Naive thymus-derived CD8-positive, alpha-beta T cell (primary cell): ENCODE measurements around the gene SULT1A2. TPM values are rescaled to one million over a fixed set of nuclear protein-coding genes. Genes with fewer than 3 reads are reported as not detected.
"Not testable (repeated sequence)": the region's sequence is repeated elsewhere in the genome, so short reads cannot be mapped to it uniquely, and the experiment has no call there.

Experiments
- ATAC-seq, 2 donors: fragments of 150-1000 bp; cut with Tn5 transposase in 1 of 2; sonication (Bioruptor Pico), chemical (Tn5 transposase) in 1 of 2; 1 replicate in 1 of 2; 2 replicates in 1 of 2; pipeline ENCODE4 v1.10.0; 2021; ENCODE audit warnings: mild to moderate bottlenecking in 2 of 2, moderate library complexity in 2 of 2
- POLR2A ChIA-PET: fragments of 350-600 bp; sonication (Branson Sonifier 250); formaldehyde crosslinking; loops from one replicate; lab custom pipeline; 2021; ENCODE audit warnings: antibody characterized with exemption; lab: Charles Lee
- DNase-seq, 10 donors: peaks; one replicate each; pipeline versions ENCODE4 v3.0.0 to v3.0.0-alpha.2; 2020 to 2022
- H3K27ac Mint-ChIP-seq, 10 donors: one replicate each; pipeline ENCODE4 v1.8.0; 2020 to 2022; ENCODE audit warnings: mild to moderate bottlenecking in 10 of 10, mixed read lengths in 10 of 10, moderate library complexity in 4 of 10, inconsistent platforms in 1 of 10
- H3K27me3 Mint-ChIP-seq, 5 donors: one replicate each; pipeline ENCODE4 v1.8.0; 2021 to 2022; ENCODE audit warnings: mixed read lengths in 5 of 5
- H3K36me3 Mint-ChIP-seq, 3 donors: one replicate each; pipeline ENCODE4 v1.8.0; 2020 to 2022; ENCODE audit warnings: mixed read lengths in 3 of 3, mild to moderate bottlenecking in 2 of 3, inconsistent platforms in 1 of 3
- H3K4me1 Mint-ChIP-seq, 4 donors: one replicate each; pipeline ENCODE4 v1.8.0; 2021 to 2022; ENCODE audit warnings: mixed read lengths in 4 of 4
- H3K4me3 Mint-ChIP-seq, 10 donors: one replicate each; pipeline ENCODE4 v1.8.0; 2020 to 2022; ENCODE audit warnings: mild to moderate bottlenecking in 10 of 10, mixed read lengths in 10 of 10, moderate library complexity in 6 of 10, inconsistent platforms in 1 of 10
- H3K9me3 Mint-ChIP-seq, 9 donors: one replicate each; pipeline ENCODE4 v1.8.0; 2020 to 2022; ENCODE audit warnings: mixed read lengths in 9 of 9, mild to moderate bottlenecking in 3 of 9, inconsistent platforms in 1 of 9, moderate library complexity in 1 of 9
- polyA plus RNA-seq, 3 donors: library from polyadenylated mRNA; unstranded; fragments of 300-500 nt; fragmentation: Illumina TruSeq; gene quantifications; one replicate each; pipeline ENCODE4 v1.2.3, GENCODE V29; 2021
- total RNA-seq, 8 experiments: library from RNA in 2 of 8; stranded (reverse) in 2 of 8; gene quantifications; one replicate each; pipeline ENCODE4 v1.2.3 and lab custom pipeline; 2021 to 2026

The SULT1A2 gene
- total and polyA plus RNA-seq, 5 experiments from 2014 or later = 0.66 to 2.1 TPM; not detected in 3

- DNase-seq (no peak), ATAC-seq (no peak)
- H3K9me3 Mint-ChIP-seq = peaks cover 0 to 11% (median 3%) of the 10 kb centered on the region in 9 donors
- no peak overlapping the region for H3K27ac Mint-ChIP-seq
- H3K4me3 Mint-ChIP-seq = peak overlapping the region in 1 of 10 donors; percentile 28
- H3K4me1 Mint-ChIP-seq = peaks cover 18 to 62% (median 51%) of the 10 kb centered on the region in 4 donors
- peaks cover 5 to 61% (median 30%) of the 10 kb centered on the region in 3 donors for H3K36me3 Mint-ChIP-seq
- POLR2A ChIA-PET = interaction anchor here (0.6 kb wide), 2 partner anchors 15 to 24 kb away, joined by 3 to 4 read pairs; no protein-coding TSS in a partner anchor
- H3K27me3 Mint-ChIP-seq = no peaks in the 10 kb centered on the region
Observed at GRCh38 chr16:28561557-28562187, 35.2 kb downstream of the SULT1A2 start.

GRCh38 chr16:28558456-28558855 is 38.4 kb downstream of the SULT1A2 start:
- DNase-seq = no peak
- H3K4me1 Mint-ChIP-seq = peaks cover 20 to 70% (median 62%) of the 10 kb centered on the region in 4 donors
- no peaks in the 10 kb centered on the region for H3K27me3 Mint-ChIP-seq
- H3K4me3 Mint-ChIP-seq = no peak overlapping the region
- no peak for ATAC-seq
- H3K36me3 Mint-ChIP-seq = peaks cover 5 to 49% (median 20%) of the 10 kb centered on the region in 3 donors
- POLR2A ChIA-PET = no interaction called here
- H3K27ac Mint-ChIP-seq = no peak overlapping the region
- H3K9me3 Mint-ChIP-seq = no peaks in the 10 kb centered on the region

GRCh38 chr16:28556914-28557320 is 39.9 kb downstream of the SULT1A2 start:
- H3K36me3 Mint-ChIP-seq = peaks cover 5 to 38% (median 20%) of the 10 kb centered on the region in 3 donors
- peak overlapping the region in 2 of 10 donors; percentile 34 to 38 for H3K27ac Mint-ChIP-seq
- H3K27me3 Mint-ChIP-seq = no peaks in the 10 kb centered on the region
- no peak for DNase-seq
- ATAC-seq = no peak
- H3K9me3 Mint-ChIP-seq = no peaks in the 10 kb centered on the region
- POLR2A ChIA-PET = interaction anchor here (1.0 to 2.3 kb wide), 3 partner anchors 63 to 280 kb away, joined by 4 to 5 read pairs (median 5); partner anchors contain the start of genes APOBR and ATXN2L
- peaks cover 16 to 61% (median 55%) of the 10 kb centered on the region in 4 donors for H3K4me1 Mint-ChIP-seq
- peak overlapping the region in 4 of 10 donors; percentile 7 to 49 (median 29) for H3K4me3 Mint-ChIP-seq

- ATAC-seq (no peak), DNase-seq (no peak)
- Mint-ChIP-seq H3K36me3 (peaks cover 5 to 33% (median 20%) of the 10 kb centered on the region in 3 donors), H3K4me1 (peaks cover 14 to 54% (median 49%) of the 10 kb centered on the region in 4 donors), H3K4me3 (peak overlapping the region in 6 of 10 donors; percentile 8 to 54 (median 14)), H3K27ac (peak overlapping the region in 2 of 10 donors; percentile 3 to 27), H3K27me3 (no peaks in the 10 kb centered on the region), H3K9me3 (no peaks in the 10 kb centered on the region)
- POLR2A ChIA-PET = interaction anchor here (0.8 to 2.3 kb wide), 4 partner anchors 21 to 277 kb away, joined by 3 to 5 read pairs (median 4); partner anchors contain the start of genes APOBR and CLN3
Observed at GRCh38 chr16:28555561-28555960, 41.3 kb downstream of the SULT1A2 start.

- no peaks in the 10 kb centered on the region for H3K9me3 Mint-ChIP-seq
- DNase-seq = no peak
- POLR2A ChIA-PET = interaction anchor here (0.8 to 2.3 kb wide), 9 partner anchors 20 to 277 kb away, joined by 3 to 20 read pairs (median 5); partner anchors contain the start of genes APOBR, ATXN2L, CLN3 and SULT1A1
- no peak for ATAC-seq
- H3K27ac Mint-ChIP-seq = peak overlapping the region; percentile 80 to 98 (median 92)
- no peaks in the 10 kb centered on the region for H3K27me3 Mint-ChIP-seq
- peaks cover 5 to 32% (median 19%) of the 10 kb centered on the region in 3 donors for H3K36me3 Mint-ChIP-seq
- H3K4me3 Mint-ChIP-seq = peak overlapping the region; percentile 81 to 93 (median 90)
- H3K4me1 Mint-ChIP-seq = peaks cover 14 to 51% (median 46%) of the 10 kb centered on the region in 4 donors
Observed at GRCh38 chr16:28554634-28555423, 42.0 kb downstream of the SULT1A2 start.

GRCh38 chr16:28553776-28554633 is 42.8 kb downstream of the SULT1A2 start, which contains the start of gene SGF29:
Gene SGF29, plus strand, starts transcription at chr16:28553920. Its CDS starts 27,150 bp downstream, at chr16:28581070.
- POLR2A ChIA-PET = interaction anchor here (0.6 to 1.6 kb wide), 12 partner anchors 19 to 316 kb away, joined by 3 to 20 read pairs (median 4); partner anchors contain the start of genes APOBR, ATXN2L, CLN3 and SULT1A1
- Mint-ChIP-seq H3K4me3 (peak within 1 kb of the TSS; percentile 91 to 96 (median 92)), H3K27me3 (no peaks in the 10 kb centered on the region), H3K27ac (peak within 1 kb of the TSS; percentile 90 to 99 (median 98)), H3K36me3 (peaks cover 5 to 25% (median 13%) of the 10 kb centered on the region in 3 donors), H3K9me3 (no peaks in the 10 kb centered on the region), H3K4me1 (peaks cover 18 to 47% (median 43%) of the 10 kb centered on the region in 4 donors)
- DNase-seq (peak; percentile 87 to 98 (median 92)), ATAC-seq (peak; percentile 86 to 87)

GRCh38 chr16:28549301-28549899 is 47.5 kb downstream of the SULT1A2 start:
- DNase-seq (peak in 5 of 10 donors; percentile 9 to 51 (median 19)), ATAC-seq (no peak)
- H3K36me3 Mint-ChIP-seq = no peaks in the 10 kb centered on the region
- H3K27ac Mint-ChIP-seq = peak overlapping the region in 6 of 10 donors; percentile 1 to 77 (median 38)
- H3K9me3 Mint-ChIP-seq = no peaks in the 10 kb centered on the region
- peaks cover 6 to 16% (median 9%) of the 10 kb centered on the region in 4 donors for H3K4me1 Mint-ChIP-seq
- H3K4me3 Mint-ChIP-seq = peak overlapping the region in 1 of 10 donors; percentile 33
- POLR2A ChIA-PET = interaction anchor here (0.6 to 4.0 kb wide), 3 partner anchors 19 to 58 kb away, joined by 3 to 21 read pairs (median 5); partner anchors contain the start of genes APOBR and CLN3
- H3K27me3 Mint-ChIP-seq = no peaks in the 10 kb centered on the region

GRCh38 chr16:28548306-28548802 is 48.5 kb downstream of the SULT1A2 start:
- Mint-ChIP-seq H3K36me3 (no peaks in the 10 kb centered on the region), H3K4me1 (peaks cover 4 to 11% (median 7%) of the 10 kb centered on the region in 4 donors), H3K27ac (no peak overlapping the region), H3K4me3 (no peak overlapping the region), H3K27me3 (no peaks in the 10 kb centered on the region), H3K9me3 (no peaks in the 10 kb centered on the region)
- ATAC-seq (no peak), DNase-seq (no peak)
- POLR2A ChIA-PET = interaction anchor here (4.0 kb wide), 1 partner anchor 55 kb away, joined by 21 read pairs; the partner anchor contains the start of gene APOBR

GRCh38 chr16:28546626-28547025 is 50.2 kb downstream of the SULT1A2 start:
- Mint-ChIP-seq H3K27ac (peak overlapping the region in 1 of 10 donors; percentile 41), H3K36me3 (no peaks in the 10 kb centered on the region), H3K4me1 (peaks cover 4 to 12% (median 10%) of the 10 kb centered on the region in 4 donors), H3K4me3 (no peak overlapping the region), H3K9me3 (no peaks in the 10 kb centered on the region), H3K27me3 (no peaks in the 10 kb centered on the region)
- DNase-seq (no peak), ATAC-seq (no peak)
- POLR2A ChIA-PET = interaction anchor here (4.0 kb wide), 1 partner anchor 53 kb away, joined by 21 read pairs; the partner anchor contains the start of gene APOBR

GRCh38 chr16:28545964-28546363 is 50.9 kb downstream of the SULT1A2 start:
- not testable (repeated sequence) for H3K36me3 Mint-ChIP-seq, H3K27me3 Mint-ChIP-seq, ATAC-seq, H3K27ac Mint-ChIP-seq, H3K4me3 Mint-ChIP-seq, DNase-seq, H3K9me3 Mint-ChIP-seq
- H3K4me1 Mint-ChIP-seq = peaks cover 4 to 12% (median 10%) of the 10 kb centered on the region in 4 donors
- POLR2A ChIA-PET = interaction anchor here (0.6 to 4.0 kb wide), 2 partner anchors 29 to 52 kb away, joined by 3 to 21 read pairs; partner anchors contain the start of gene APOBR

GRCh38 chr16:28544998-28545397 is 51.9 kb downstream of the SULT1A2 start:
- peaks cover 4 to 12% (median 10%) of the 10 kb centered on the region in 4 donors for H3K4me1 Mint-ChIP-seq
- H3K4me3 Mint-ChIP-seq = no peak overlapping the region
- POLR2A ChIA-PET = interaction anchor here (1.3 kb wide), 1 partner anchor 51 kb away, joined by 6 read pairs; the partner anchor contains the start of gene APOBR
- H3K27me3 Mint-ChIP-seq = no peaks in the 10 kb centered on the region
- no peak for DNase-seq
- no peak overlapping the region for H3K27ac Mint-ChIP-seq
- no peaks in the 10 kb centered on the region for H3K9me3 Mint-ChIP-seq
- no peaks in the 10 kb centered on the region for H3K36me3 Mint-ChIP-seq
- ATAC-seq = no peak
